ENCODE data around the gene ARL8B. TPM values are rescaled to one million over a fixed set of nuclear protein-coding genes. Genes with fewer than 3 reads are reported as not detected.

Gene ARL8B
- total RNA-seq, 2 experiments from 2014 or later = 36.0 to 46.8 TPM

- Mint-ChIP-seq H3K27me3 (no peaks in the 10 kb centered on the region), H3K4me1 (peaks cover 64% of the 10 kb centered on the region), H3K27ac (peak overlapping the region; percentile 89), H3K4me3 (peak overlapping the region; percentile 39), H3K36me3 (peaks cover 72% of the 10 kb centered on the region), H3K9me3 (ENCODE audit: low read depth) (no peaks in the 10 kb centered on the region)
- ATAC-seq (no peak), DNase-seq (no peak)
- CTCF ChIA-PET = interaction anchor here (3.6 kb wide), 1 partner anchor 11 kb away, joined by 25 read pairs; the partner anchor contains the start of gene EDEM1
These were observed 77.1 kb downstream of the ARL8B start for GRCh38 chr3:5198986-5199731.

- no peak for ATAC-seq
- CTCF ChIA-PET = interaction anchor here (1.4 kb wide), 1 partner anchor 8 kb away, joined by 3 read pairs; no protein-coding TSS in a partner anchor
- Mint-ChIP-seq H3K4me3 (no peak overlapping the region), H3K4me1 (peaks cover 50% of the 10 kb centered on the region), H3K36me3 (peaks cover 76% of the 10 kb centered on the region), H3K9me3 (ENCODE audit: low read depth) (no peaks in the 10 kb centered on the region), H3K27me3 (no peaks in the 10 kb centered on the region), H3K27ac (no peak overlapping the region)
- no peak for DNase-seq
These were observed 79.4 kb downstream of the ARL8B start for GRCh38 chr3:5201536-5201935.

GRCh38 chr3:5202222-5202621 is 80.1 kb downstream of the ARL8B start:
- CTCF ChIA-PET = interaction anchor here (1.4 kb wide), 1 partner anchor 9 kb away, joined by 3 read pairs; no protein-coding TSS in a partner anchor
- no peaks in the 10 kb centered on the region for H3K9me3 Mint-ChIP-seq (ENCODE audit: low read depth)
- H3K4me3 Mint-ChIP-seq = no peak overlapping the region
- peaks cover 77% of the 10 kb centered on the region for H3K36me3 Mint-ChIP-seq
- DNase-seq (no peak), ATAC-seq (no peak)
- H3K4me1 Mint-ChIP-seq = peaks cover 43% of the 10 kb centered on the region
- H3K27ac Mint-ChIP-seq = peak overlapping the region; percentile 54
- no peaks in the 10 kb centered on the region for H3K27me3 Mint-ChIP-seq

- Mint-ChIP-seq H3K27me3 (no peaks in the 10 kb centered on the region), H3K9me3 (ENCODE audit: low read depth) (no peaks in the 10 kb centered on the region), H3K36me3 (peaks cover 77% of the 10 kb centered on the region), H3K4me1 (peaks cover 15% of the 10 kb centered on the region), H3K27ac (no peak overlapping the region), H3K4me3 (no peak overlapping the region)
- CTCF ChIA-PET = interaction anchor here (0.7 kb wide), 1 partner anchor 13 kb away, joined by 3 read pairs; no protein-coding TSS in a partner anchor
- no peak for DNase-seq
- ATAC-seq = peak; percentile 39
These were observed 83.3 kb downstream of the ARL8B start for GRCh38 chr3:5205165-5205941.

GRCh38 chr3:5210926-5211325 is 88.8 kb downstream of the ARL8B start:
- H3K27ac Mint-ChIP-seq = no peak overlapping the region
- H3K9me3 Mint-ChIP-seq (ENCODE audit: low read depth) = no peaks in the 10 kb centered on the region
- H3K4me3 Mint-ChIP-seq = no peak overlapping the region
- H3K4me1 Mint-ChIP-seq = no peaks in the 10 kb centered on the region
- CTCF ChIA-PET = no interaction called here
- H3K27me3 Mint-ChIP-seq = no peaks in the 10 kb centered on the region
- ATAC-seq = no peak
- peaks cover 77% of the 10 kb centered on the region for H3K36me3 Mint-ChIP-seq
- no peak for DNase-seq

- CTCF ChIA-PET = no interaction called here
- Mint-ChIP-seq H3K9me3 (ENCODE audit: low read depth) (no peaks in the 10 kb centered on the region), H3K4me3 (no peak overlapping the region), H3K27me3 (no peaks in the 10 kb centered on the region), H3K36me3 (peaks cover 76% of the 10 kb centered on the region), H3K27ac (no peak overlapping the region), H3K4me1 (no peaks in the 10 kb centered on the region)
- ATAC-seq (no peak), DNase-seq (no peak)
These were observed 90.8 kb downstream of the ARL8B start for GRCh38 chr3:5212628-5213573.

GRCh38 chr3:5213574-5213966 is 91.5 kb downstream of the ARL8B start:
- H3K4me3 Mint-ChIP-seq = no peak overlapping the region
- ATAC-seq (no peak), DNase-seq (no peak)
- peaks cover 69% of the 10 kb centered on the region for H3K36me3 Mint-ChIP-seq
- H3K27me3 Mint-ChIP-seq = no peaks in the 10 kb centered on the region
- CTCF ChIA-PET = no interaction called here
- no peak overlapping the region for H3K27ac Mint-ChIP-seq
- no peaks in the 10 kb centered on the region for H3K9me3 Mint-ChIP-seq (ENCODE audit: low read depth)
- no peaks in the 10 kb centered on the region for H3K4me1 Mint-ChIP-seq

- Mint-ChIP-seq H3K4me3 (no peak overlapping the region), H3K4me1 (no peaks in the 10 kb centered on the region), H3K9me3 (ENCODE audit: low read depth) (no peaks in the 10 kb centered on the region), H3K36me3 (peaks cover 62% of the 10 kb centered on the region), H3K27ac (no peak overlapping the region), H3K27me3 (no peaks in the 10 kb centered on the region)
- CTCF ChIA-PET = no interaction called here
- no peak for DNase-seq
- ATAC-seq = no peak
These were observed 92.3 kb downstream of the ARL8B start for GRCh38 chr3:5214352-5214751.

- Mint-ChIP-seq H3K27ac (no peak overlapping the region), H3K27me3 (no peaks in the 10 kb centered on the region), H3K9me3 (ENCODE audit: low read depth) (no peaks in the 10 kb centered on the region), H3K4me3 (no peak overlapping the region), H3K4me1 (no peaks in the 10 kb centered on the region), H3K36me3 (peaks cover 36% of the 10 kb centered on the region)
- ATAC-seq (no peak), DNase-seq (no peak)
- CTCF ChIA-PET = interaction anchor here (1.1 kb wide), 2 partner anchors 13 to 507 kb away, joined by 3 read pairs; no protein-coding TSS in a partner anchor
These were observed 95.9 kb downstream of the ARL8B start for GRCh38 chr3:5217824-5218595.

- DNase-seq (no peak), ATAC-seq (no peak)
- Mint-ChIP-seq H3K9me3 (ENCODE audit: low read depth) (no peaks in the 10 kb centered on the region), H3K36me3 (peaks cover 28% of the 10 kb centered on the region), H3K4me1 (no peaks in the 10 kb centered on the region), H3K27me3 (no peaks in the 10 kb centered on the region), H3K27ac (no peak overlapping the region), H3K4me3 (no peak overlapping the region)
- CTCF ChIA-PET = interaction anchor here (1.1 kb wide), 2 partner anchors 13 to 507 kb away, joined by 3 read pairs; no protein-coding TSS in a partner anchor
These were observed 96.7 kb downstream of the ARL8B start for GRCh38 chr3:5218815-5219214.

- ATAC-seq (no peak), DNase-seq (no peak)
- Mint-ChIP-seq H3K4me3 (no peak overlapping the region), H3K9me3 (ENCODE audit: low read depth) (no peaks in the 10 kb centered on the region), H3K27ac (no peak overlapping the region), H3K36me3 (peaks cover 24% of the 10 kb centered on the region), H3K27me3 (no peaks in the 10 kb centered on the region), H3K4me1 (no peaks in the 10 kb centered on the region)
- CTCF ChIA-PET = interaction anchor here (1.1 kb wide), 1 partner anchor 508 kb away, joined by 3 read pairs; no protein-coding TSS in a partner anchor
These were observed 97.1 kb downstream of the ARL8B start for GRCh38 chr3:5219216-5219615.

- no peaks in the 10 kb centered on the region for H3K9me3 Mint-ChIP-seq (ENCODE audit: low read depth)
- CTCF ChIA-PET = no interaction called here
These were observed 98.1 kb downstream of the ARL8B start for GRCh38 chr3:5220193-5220592.

More at GRCh38 chr3:5220193-5220592, 98.1 kb downstream of the ARL8B start:
- DNase-seq = no peak
- Mint-ChIP-seq H3K4me3 (no peak overlapping the region), H3K4me1 (no peaks in the 10 kb centered on the region), H3K27me3 (no peaks in the 10 kb centered on the region), H3K36me3 (peaks cover 19% of the 10 kb centered on the region), H3K27ac (no peak overlapping the region)
- no peak for ATAC-seq
